Measurements from ENCODE around the gene ARHGAP24.

- no peak for TF ChIP-seq CTCF (IDR thresholded peaks at IDR 0.05)
- TF ChIP-seq POLR2A (IDR thresholded peaks at IDR 0.05), result no peak
- TF ChIP-seq EP300 (IDR thresholded peaks at IDR 0.05), result no peak
Measured at GRCh38 chr4:85527815-85528214, 52.9 kb downstream of the ARHGAP24 start.
